AG04449 (cell line): ENCODE measurements around the gene CERK.
"Not testable (repeated sequence)": the region's sequence is repeated elsewhere in the genome, so short reads cannot be mapped to it uniquely, and the experiment has no call there.

Source experiments
- CTCF ChIA-PET: fragments of 350-600 bp; formaldehyde crosslinking; extraction: SDS; loops from one replicate; lab custom pipeline; 2021; ENCODE audit warnings: antibody characterized with exemption; lab: Yijun Ruan, JAX
- POLR2A ChIA-PET: fragments of 400-600, 350-600 bp; formaldehyde crosslinking; extraction: SDS; loops from one replicate; lab custom pipeline; 2020; ENCODE audit warnings: antibody characterized with exemption, inconsistent platforms; lab: Yijun Ruan, JAX
- DNase-seq: peaks from one replicate; pipeline ENCODE4 v3.0.0-alpha.2; 2010; ENCODE audit warnings: low read depth, low spot score
- H3K4me3 ChIP-seq: 2 replicates; pipeline ENCODE4 v1.5.1; 2011; ENCODE audit warnings: low read depth, mild to moderate bottlenecking, control low read depth, low read length
- TF ChIP-seq, protein P1 (sequence below): IDR thresholded peaks from one replicate; pipeline ENCODE4 v1.5.1; 2011; ENCODE audit warnings: mild to moderate bottlenecking, moderate library complexity, low read length, control low read depth, inconsistent platforms; ENCODE audit not compliant: insufficient read depth; ENCODE audit errors: missing control alignments

Gene CERK

DNA sequence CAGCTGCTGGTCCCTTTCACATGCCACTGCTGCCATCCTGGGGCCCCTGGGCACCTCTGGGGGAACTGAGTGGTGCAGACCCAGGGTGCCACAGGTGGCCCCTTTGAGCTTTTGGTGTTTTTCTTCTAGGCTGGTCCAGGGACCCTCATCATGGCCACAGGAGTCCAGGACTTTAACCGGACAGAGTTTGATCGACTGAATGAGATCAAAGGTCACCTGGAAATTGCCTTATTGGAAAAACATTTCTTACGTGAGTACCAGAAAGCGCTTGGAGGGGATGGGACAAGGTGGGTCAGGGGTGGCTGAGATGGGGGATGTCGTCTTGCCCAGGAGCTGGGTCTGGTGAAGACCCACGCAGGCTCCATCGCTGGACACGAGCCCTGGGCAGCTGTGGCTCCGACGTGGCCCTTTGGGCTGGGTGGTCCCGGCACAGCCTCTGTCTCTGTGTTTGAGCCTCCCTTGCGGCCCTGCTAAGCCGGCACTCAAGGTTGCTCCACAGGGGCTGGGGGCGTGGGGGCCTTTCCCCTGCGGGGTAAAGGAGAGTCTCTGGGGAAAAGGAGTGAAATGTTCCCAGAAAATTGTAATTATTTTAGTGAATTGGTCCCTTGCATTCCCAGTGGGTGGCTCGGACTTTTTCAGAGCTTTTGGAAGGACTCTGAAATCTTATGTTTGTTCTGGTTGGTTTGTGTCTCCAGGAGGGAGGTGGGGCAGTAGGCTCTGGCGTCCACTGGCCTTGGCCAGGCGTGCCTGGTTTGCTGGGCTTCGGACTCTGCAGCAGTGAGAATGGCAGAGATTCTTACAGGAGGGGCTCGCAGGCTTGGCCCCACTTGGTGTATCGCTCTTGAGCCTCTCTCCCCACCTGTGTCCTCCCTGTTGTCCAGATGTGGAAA is 100.1 kb downstream of the CERK start:
- POLR2A ChIA-PET, result no interaction called here
- H3K4me3 ChIP-seq, result no peak overlapping the region
- TF ChIP-seq, protein P1, sequence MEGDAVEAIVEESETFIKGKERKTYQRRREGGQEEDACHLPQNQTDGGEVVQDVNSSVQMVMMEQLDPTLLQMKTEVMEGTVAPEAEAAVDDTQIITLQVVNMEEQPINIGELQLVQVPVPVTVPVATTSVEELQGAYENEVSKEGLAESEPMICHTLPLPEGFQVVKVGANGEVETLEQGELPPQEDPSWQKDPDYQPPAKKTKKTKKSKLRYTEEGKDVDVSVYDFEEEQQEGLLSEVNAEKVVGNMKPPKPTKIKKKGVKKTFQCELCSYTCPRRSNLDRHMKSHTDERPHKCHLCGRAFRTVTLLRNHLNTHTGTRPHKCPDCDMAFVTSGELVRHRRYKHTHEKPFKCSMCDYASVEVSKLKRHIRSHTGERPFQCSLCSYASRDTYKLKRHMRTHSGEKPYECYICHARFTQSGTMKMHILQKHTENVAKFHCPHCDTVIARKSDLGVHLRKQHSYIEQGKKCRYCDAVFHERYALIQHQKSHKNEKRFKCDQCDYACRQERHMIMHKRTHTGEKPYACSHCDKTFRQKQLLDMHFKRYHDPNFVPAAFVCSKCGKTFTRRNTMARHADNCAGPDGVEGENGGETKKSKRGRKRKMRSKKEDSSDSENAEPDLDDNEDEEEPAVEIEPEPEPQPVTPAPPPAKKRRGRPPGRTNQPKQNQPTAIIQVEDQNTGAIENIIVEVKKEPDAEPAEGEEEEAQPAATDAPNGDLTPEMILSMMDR, result no peak
- no peak for DNase-seq
- CTCF ChIA-PET, result no interaction called here

DNA sequence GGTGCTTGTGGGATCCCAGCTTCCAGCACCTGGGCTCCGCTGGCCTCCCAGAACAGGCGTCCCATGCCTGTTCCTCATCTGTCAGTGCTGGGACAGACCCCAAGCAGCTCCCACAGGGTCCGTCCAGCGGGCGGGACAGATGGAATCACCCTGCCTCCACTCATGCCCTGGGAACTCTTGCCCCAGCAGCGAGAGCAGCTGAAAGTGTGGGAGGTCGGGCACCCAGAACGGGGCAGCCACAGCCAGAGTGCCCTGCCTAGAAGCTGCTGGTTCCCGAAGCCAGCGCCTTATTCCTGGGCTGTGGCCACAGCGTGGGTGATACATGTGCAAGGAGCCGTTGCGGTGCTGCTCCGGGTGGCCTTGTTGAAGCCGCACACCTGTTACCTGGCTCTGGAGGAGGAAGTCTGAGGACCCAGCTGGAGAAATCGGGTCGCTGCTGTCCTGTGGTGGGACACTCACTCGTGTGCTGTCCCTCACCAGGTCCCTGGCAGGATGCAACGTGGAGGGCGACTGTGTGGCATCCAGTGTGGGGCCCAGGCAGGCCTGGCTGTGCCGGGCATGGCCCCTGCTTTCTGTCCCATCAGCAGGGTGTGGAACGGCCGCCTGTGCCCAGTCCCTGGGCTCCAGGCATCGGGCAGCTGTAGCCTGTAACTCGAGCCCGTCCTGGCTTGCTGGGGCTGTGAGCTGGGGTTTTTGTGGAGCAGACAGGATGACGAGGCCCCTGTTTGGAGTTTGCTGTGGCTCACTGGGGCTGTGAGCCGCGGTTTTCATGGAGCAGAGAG is 101.6 kb downstream of the CERK start:
- CTCF ChIA-PET, result no interaction called here
- POLR2A ChIA-PET, result no interaction called here
- TF ChIP-seq, protein P1, result no peak
- no peak overlapping the region for H3K4me3 ChIP-seq
- no peak for DNase-seq

DNA sequence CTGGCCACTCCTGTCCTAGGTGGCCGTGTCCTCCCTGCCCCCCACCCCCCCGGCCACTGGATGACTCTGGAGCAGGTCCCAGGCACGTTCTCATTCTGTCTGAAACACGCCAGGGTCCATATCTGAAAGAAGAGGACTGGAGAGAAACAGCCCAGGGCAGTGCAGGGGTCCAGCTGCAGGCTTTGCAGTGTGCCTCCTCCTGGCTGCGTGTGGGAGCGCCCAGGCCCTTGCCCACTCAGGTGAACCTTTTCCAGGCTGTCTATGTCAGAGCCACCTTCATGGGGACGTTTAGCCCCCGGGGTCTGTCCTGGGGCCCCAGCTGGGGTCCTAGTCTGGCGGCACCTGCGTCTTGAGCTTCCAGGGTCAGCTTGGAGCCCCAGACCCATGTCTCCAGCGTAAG is 102.3 kb downstream of the CERK start:
- ChIA-PET CTCF (no interaction called here), POLR2A (no interaction called here)
- TF ChIP-seq, protein P1, result no peak
- no peak for DNase-seq
- H3K4me3 ChIP-seq, result no peak overlapping the region

DNA sequence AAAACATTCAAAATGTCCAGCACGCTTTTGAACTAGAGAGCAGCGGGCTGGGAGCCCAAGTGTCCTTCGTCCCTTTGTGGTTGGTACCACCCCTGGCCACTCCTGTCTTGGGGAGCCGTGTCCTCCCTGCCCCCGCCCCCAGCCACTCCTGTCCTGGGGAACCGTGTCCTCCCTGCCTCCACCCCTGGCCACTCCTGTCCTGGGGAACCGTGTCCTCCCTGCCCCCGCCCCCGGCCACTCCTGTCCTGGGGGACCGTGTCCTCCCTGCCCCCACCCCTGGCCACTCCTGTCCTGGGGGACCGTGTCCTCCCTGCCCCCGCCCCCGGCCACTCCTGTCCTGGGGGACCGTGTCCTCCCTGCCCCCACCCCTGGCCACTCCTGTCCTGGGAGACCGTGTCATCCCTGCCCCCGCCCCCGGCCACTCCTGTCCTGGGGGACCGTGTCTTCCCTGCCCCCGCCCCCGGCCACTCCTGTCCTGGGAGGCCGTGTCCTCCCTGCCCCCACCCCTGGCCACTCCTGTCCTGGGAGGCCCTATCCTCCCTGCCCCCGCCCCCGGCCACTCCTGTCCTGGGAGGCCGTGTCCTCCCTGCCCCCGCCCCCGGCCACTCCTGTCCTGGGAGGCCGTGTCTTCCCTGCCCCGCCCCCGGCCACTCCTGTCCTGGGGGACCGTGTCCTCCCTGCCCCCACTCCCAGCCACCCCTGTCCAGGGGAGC is 102.9 kb downstream of the CERK start:
- POLR2A ChIA-PET, H3K4me3 ChIP-seq, CTCF ChIA-PET, DNase-seq: not testable (repeated sequence)
